ENCODE results near the gene UNC13B.

Gene UNC13B

GRCh38 chr9:35431467-35431866 is 269.7 kb downstream of the UNC13B start:
- no peak for TF ChIP-seq TAF1 (IDR thresholded peaks at IDR 0.05; ENCODE audit: borderline replicate concordance, insufficient read depth, low read length)
- no peak for TF ChIP-seq FOXP2 (optimal IDR thresholded peaks at IDR 0.05; ENCODE audit: borderline replicate concordance, extremely low read depth, extremely low read length, insufficient read depth)
- no peak for TF ChIP-seq SIN3A (IDR thresholded peaks at IDR 0.05; ENCODE audit: borderline replicate concordance, insufficient read depth, low read length)

DNA sequence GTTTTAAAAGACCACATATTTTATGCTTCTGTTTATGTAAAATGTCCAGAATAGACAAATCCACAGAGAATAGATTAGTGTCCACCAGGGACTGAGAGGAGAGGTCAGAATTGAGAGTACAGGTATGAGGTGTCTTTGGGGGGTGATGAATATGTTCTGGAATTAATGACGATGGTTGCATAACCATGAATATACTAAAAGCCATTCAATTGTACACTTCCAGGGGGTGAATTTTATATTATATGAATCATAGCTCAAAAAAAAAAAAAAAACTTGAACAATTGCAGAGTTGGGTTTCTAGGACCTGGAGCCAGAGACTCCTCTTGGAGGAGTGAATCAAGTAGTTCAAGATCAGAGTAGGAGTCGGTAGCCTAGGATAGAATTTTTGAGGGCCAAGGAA is 270.3 kb downstream of the UNC13B start:
- TF ChIP-seq REST (IDR thresholded peaks at IDR 0.05; ENCODE audit: insufficient read depth in 1 of 2, low read depth in 2 of 2, low read length in 2 of 2) (no peak), POLR2AphosphoS5 (IDR thresholded peaks at IDR 0.05; ENCODE audit: low read depth, low read length) (no peak), TAF1 (IDR thresholded peaks at IDR 0.05; ENCODE audit: borderline replicate concordance, insufficient read depth, low read length) (no peak), SIN3A (IDR thresholded peaks at IDR 0.05; ENCODE audit: borderline replicate concordance, insufficient read depth, low read length) (no peak), FOXP2 (optimal IDR thresholded peaks at IDR 0.05; ENCODE audit: borderline replicate concordance, extremely low read depth, extremely low read length, insufficient read depth) (no peak)

DNA sequence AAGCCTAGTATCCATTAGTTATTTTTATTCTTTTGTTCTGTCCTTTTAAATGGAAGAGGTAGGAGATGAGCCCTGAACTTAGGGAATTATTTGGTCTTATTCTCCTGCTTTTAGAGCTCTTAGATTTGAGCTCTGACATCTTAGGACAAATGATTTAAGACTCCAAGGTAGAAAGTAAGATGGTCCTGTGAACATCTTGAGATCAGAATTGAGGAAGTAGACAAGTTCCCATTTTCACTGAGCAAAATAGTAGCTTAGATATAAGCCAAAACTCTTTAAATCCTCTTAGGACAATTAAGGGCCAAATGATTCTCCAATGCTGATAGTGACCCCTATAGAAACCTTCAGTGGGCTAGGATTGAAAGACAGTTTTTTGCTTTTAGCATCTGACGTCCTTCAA is 275.1 kb downstream of the UNC13B start:
- TF ChIP-seq TAF1 (IDR thresholded peaks at IDR 0.05; ENCODE audit: borderline replicate concordance, insufficient read depth, low read length), result no peak
- TF ChIP-seq SIN3A (IDR thresholded peaks at IDR 0.05; ENCODE audit: borderline replicate concordance, insufficient read depth, low read length), result no peak
- TF ChIP-seq POLR2AphosphoS5 (IDR thresholded peaks at IDR 0.05; ENCODE audit: low read depth, low read length), result no peak
- no peak for TF ChIP-seq FOXP2 (optimal IDR thresholded peaks at IDR 0.05; ENCODE audit: borderline replicate concordance, extremely low read depth, extremely low read length, insufficient read depth)
- TF ChIP-seq REST (IDR thresholded peaks at IDR 0.05; ENCODE audit: insufficient read depth in 1 of 2, low read depth in 2 of 2, low read length in 2 of 2), result no peak

DNA sequence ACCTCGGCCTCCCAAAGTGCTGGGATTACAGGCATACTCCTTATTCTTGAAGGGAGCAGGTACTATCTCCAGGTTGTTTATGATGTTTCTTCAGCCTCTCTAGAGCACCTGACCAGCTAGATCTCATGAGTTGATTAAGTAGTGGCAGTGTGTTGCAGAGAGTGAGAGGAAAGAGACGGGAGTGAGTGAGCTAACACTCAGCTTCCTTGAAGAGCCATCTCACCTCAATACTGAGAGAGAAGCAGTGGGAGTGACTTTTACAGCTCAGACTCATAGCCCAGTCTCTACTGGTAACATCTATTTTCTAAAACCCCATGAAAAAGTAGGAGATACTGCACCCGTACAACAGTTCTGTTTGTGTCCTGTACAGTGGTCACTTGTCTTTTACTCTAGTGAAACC is 284.2 kb downstream of the UNC13B start:
- TF ChIP-seq TAF1 (IDR thresholded peaks at IDR 0.05; ENCODE audit: borderline replicate concordance, insufficient read depth, low read length) (no peak), SIN3A (IDR thresholded peaks at IDR 0.05; ENCODE audit: borderline replicate concordance, insufficient read depth, low read length) (no peak), REST (IDR thresholded peaks at IDR 0.05; ENCODE audit: insufficient read depth in 1 of 2, low read depth in 2 of 2, low read length in 2 of 2) (no peak), POLR2AphosphoS5 (IDR thresholded peaks at IDR 0.05; ENCODE audit: low read depth, low read length) (no peak), FOXP2 (optimal IDR thresholded peaks at IDR 0.05; ENCODE audit: borderline replicate concordance, extremely low read depth, extremely low read length, insufficient read depth) (no peak)

- TF ChIP-seq SIN3A (IDR thresholded peaks at IDR 0.05; ENCODE audit: borderline replicate concordance, insufficient read depth, low read length) (no peak), FOXP2 (optimal IDR thresholded peaks at IDR 0.05; ENCODE audit: borderline replicate concordance, extremely low read depth, extremely low read length, insufficient read depth) (no peak), TAF1 (IDR thresholded peaks at IDR 0.05; ENCODE audit: borderline replicate concordance, insufficient read depth, low read length) (no peak), REST (IDR thresholded peaks at IDR 0.05; ENCODE audit: insufficient read depth in 1 of 2, low read depth in 2 of 2, low read length in 2 of 2) (no peak), POLR2AphosphoS5 (IDR thresholded peaks at IDR 0.05; ENCODE audit: low read depth, low read length) (no peak)
These were observed 286.7 kb downstream of the UNC13B start for GRCh38 chr9:35448496-35448895.
